SJCRH30 (cell line): ENCODE data around the gene NDUFB3. TPM values are rescaled to one million over a fixed set of nuclear protein-coding genes. Genes with fewer than 3 reads are reported as not detected.
"Not testable (repeated sequence)": the region's sequence is repeated elsewhere in the genome, so short reads cannot be mapped to it uniquely, and the experiment has no call there.

Source experiments
- DNase-seq, 2 experiments: peaks; one replicate each; pipeline ENCODE4 v3.0.0-alpha.2; 2015 to 2020
- H3K27ac ChIP-seq: fragments of 250-450 bp; sonication (Bioruptor Pico); 2 replicates; pipeline ENCODE4 v1.5.1; 2020; ENCODE audit warnings: mild to moderate bottlenecking, moderate library complexity
- H3K27me3 ChIP-seq: fragments of 250-450 bp; sonication (Bioruptor Pico); 2 replicates; pipeline ENCODE4 v1.5.1; 2020; ENCODE audit warnings: mild to moderate bottlenecking, moderate library complexity
- H3K36me3 ChIP-seq: fragments of 250-450 bp; sonication (Bioruptor Pico); 2 replicates; pipeline ENCODE4 v1.5.1; 2020; ENCODE audit warnings: mild to moderate bottlenecking, moderate library complexity
- H3K4me1 ChIP-seq: fragments of 250-450 bp; sonication (Bioruptor Pico); 2 replicates; pipeline ENCODE4 v1.5.1; 2020; ENCODE audit warnings: mild to moderate bottlenecking, moderate library complexity
- H3K4me3 ChIP-seq: fragments of 250-450 bp; sonication (Bioruptor Pico); 2 replicates; pipeline ENCODE4 v1.5.1; 2020; ENCODE audit warnings: mild to moderate bottlenecking, moderate library complexity
- H3K9me3 ChIP-seq: fragments of 250-450 bp; sonication (Bioruptor Pico); replicated peaks from 2 replicates; pipeline ENCODE4 v1.5.1; 2020; ENCODE audit warnings: mild to moderate bottlenecking, moderate library complexity
- total RNA-seq: library from RNA; depleted of rRNA; stranded (reverse); fragments of >200 nt; shearing (Covaris generic); gene quantifications from 2 replicates; pipeline ENCODE4 v1.2.3, GENCODE V29; 2014

NDUFB3 gene
- total RNA-seq, 1 experiment from 2014 or later = 138 TPM

DNA sequence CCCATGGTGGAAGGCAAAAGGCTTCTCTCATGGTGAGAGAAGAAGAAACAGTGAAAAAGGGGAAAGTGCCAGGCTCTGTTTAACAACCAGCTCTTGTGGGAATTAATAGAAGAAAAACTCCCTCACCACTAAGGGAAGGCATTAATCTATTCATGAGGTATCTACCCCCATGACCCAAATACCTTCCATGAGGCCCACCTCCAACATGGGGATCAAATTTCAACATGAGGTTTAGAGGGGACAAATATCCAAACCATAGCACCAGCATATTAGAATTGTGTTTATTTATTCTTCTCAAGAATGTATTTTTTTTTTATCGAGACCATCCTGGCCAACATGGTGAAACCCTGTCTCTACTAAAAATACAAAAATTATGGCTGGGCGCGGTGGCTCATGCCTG, 39.3 kb downstream of the NDUFB3 start:
- DNase-seq = peak in 1 of 2 experiments; percentile 66
- no peak overlapping the region for H3K27ac ChIP-seq
- H3K4me1 ChIP-seq = peaks cover 15% of the 10 kb centered on the region
- no peaks in the 10 kb centered on the region for H3K36me3 ChIP-seq
- no peak overlapping the region for H3K4me3 ChIP-seq
- H3K9me3 ChIP-seq = no peaks in the 10 kb centered on the region
- H3K27me3 ChIP-seq = no peaks in the 10 kb centered on the region

DNA sequence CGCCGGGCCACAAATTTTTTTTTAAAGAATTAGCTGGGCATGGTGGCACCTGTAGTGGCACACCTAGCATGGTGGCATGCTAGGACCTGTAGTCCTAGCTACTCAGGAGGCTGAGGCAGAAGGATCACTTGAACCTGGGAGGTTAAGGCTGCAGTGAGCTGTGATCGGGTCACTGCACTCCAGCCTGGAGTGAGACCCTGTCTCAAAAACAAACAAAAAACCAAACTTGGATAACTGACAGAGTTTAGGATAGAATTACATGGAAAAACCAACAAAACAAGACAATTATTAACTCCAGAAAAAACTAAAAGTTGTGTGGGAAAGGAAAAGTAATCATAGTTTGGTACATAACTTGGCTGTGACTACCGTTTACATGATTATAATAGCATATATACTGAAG, 42.5 kb downstream of the NDUFB3 start:
- Histone ChIP-seq H3K9me3 (no peaks in the 10 kb centered on the region), H3K4me1 (peaks cover 17% of the 10 kb centered on the region), H3K4me3 (no peak overlapping the region), H3K36me3 (no peaks in the 10 kb centered on the region), H3K27me3 (no peaks in the 10 kb centered on the region), H3K27ac (peak overlapping the region; percentile 28; the same call in 1 of the 2 replicates)
- no peak for DNase-seq

DNA sequence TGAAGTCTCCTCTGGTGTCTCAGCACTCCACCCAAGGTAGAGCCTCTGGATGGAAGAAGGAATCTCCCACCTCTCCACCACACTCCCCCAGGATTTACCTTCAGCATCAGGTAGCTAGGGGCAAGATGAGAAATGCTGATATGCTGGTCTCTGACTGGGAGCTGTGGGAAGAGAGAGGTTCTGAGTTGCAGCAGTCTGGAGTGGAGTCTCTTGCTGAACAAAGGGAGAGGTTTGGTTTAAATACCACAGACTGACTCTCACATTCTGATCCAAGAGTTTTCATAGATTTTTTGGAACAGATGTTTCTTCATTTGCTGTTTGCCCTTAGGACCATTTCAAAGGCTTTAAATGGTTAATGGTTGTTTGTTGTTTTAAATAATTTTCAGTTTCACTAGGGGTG, 43.0 kb downstream of the NDUFB3 start:
- peaks cover 17% of the 10 kb centered on the region for H3K4me1 ChIP-seq
- DNase-seq = peak in 1 of 2 experiments; percentile 62
- H3K27me3 ChIP-seq = no peaks in the 10 kb centered on the region
- no peaks in the 10 kb centered on the region for H3K9me3 ChIP-seq
- H3K36me3 ChIP-seq = no peaks in the 10 kb centered on the region
- H3K27ac ChIP-seq = peak overlapping the region; percentile 28; the same call in 1 of the 2 replicates
- no peak overlapping the region for H3K4me3 ChIP-seq

DNA sequence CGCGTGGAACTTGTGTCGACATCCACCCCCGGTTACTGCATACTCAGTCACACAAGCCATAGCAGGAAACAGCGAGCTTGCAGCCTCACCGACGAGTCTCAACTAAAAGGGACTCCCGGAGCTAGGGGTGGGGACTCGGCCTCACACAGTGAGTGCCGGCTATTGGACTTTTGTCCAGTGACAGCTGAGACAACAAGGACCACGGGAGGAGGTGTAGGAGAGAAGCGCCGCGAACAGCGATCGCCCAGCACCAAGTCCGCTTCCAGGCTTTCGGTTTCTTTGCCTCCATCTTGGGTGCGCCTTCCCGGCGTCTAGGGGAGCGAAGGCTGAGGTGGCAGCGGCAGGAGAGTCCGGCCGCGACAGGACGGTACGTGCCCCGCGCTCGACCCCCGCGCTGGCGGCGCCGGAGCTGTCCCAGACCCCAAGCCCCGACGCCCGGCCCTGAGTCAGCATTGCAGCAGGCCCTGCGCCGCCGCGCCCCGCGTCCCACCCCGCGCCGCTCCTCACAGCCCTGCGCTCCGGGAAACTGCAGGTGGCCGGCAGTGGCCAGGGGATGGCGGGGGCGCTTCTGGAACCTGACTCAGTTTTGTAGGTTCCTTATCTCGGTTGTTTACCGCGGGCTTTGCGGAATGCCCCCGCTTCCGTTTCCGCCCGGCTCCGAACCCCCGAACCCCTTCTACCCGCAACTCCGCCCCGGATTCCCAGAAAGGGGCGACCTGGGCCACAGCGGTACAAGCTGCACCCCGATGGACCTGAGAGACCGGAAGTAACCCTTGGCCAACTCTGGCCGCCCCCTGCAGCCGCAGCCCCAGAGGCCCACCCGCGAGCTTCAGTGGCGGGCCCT, 44.5 kb downstream of the NDUFB3 start, which contains the start of gene CFLAR:
TSS of gene CFLAR (plus strand) at position 50 of the 844 bp plus-strand sequence. CDS start 13,702 bp downstream, outside the sequence.
- H3K4me3 ChIP-seq = peak within 1 kb of the TSS; percentile 64
- H3K27me3 ChIP-seq = no peaks in the 10 kb centered on the region
- H3K27ac ChIP-seq = peak within 1 kb of the TSS; percentile 88
- H3K9me3 ChIP-seq = no peaks in the 10 kb centered on the region
- H3K4me1 ChIP-seq = peaks cover 11% of the 10 kb centered on the region
- peak; percentile 50 to 61 for DNase-seq
- H3K36me3 ChIP-seq = no peaks in the 10 kb centered on the region

DNA sequence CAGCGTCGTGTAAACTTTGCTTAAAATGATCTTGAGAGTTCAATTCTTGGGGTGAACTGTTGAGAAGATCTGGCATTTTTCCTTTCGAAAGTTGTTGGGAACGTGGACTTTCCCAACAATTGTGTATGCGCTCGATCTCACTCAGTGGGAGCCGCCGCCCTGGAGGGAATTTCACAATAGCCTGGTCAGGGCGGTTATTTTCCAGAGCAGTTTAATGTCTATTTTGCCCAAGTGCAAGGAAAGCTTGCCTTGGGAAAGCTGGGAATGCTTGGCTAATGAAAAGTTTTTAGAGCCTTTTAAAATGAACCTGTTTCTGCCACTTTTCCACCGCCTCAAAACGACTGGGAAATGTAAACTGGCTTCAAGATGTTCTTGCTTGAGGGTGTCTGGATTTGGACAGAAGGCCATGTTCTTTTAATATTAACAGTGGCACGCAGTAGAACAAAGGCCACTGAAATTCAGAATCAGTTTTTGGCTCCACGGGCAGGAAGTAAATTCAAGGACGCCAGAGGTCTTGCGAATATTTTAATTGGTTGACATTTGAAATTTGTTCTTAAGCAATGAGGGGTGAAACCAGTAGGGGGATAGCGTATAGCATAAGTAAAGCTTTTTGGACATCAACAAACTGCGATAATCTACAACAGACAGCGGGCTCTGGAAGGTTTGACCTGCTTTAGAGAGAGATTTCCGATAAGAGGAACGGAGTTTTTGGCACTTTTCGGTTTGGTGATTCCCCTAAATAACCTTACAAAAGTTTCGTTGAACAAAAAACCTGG, 45.3 kb downstream of the NDUFB3 start:
- Histone ChIP-seq H3K27me3 (no peaks in the 10 kb centered on the region), H3K4me1 (peaks cover 11% of the 10 kb centered on the region), H3K9me3 (no peaks in the 10 kb centered on the region), H3K4me3 (peak overlapping the region; percentile 64), H3K27ac (peak overlapping the region; percentile 88), H3K36me3 (no peaks in the 10 kb centered on the region)
- peak in 1 of 2 experiments; percentile 24 for DNase-seq

DNA sequence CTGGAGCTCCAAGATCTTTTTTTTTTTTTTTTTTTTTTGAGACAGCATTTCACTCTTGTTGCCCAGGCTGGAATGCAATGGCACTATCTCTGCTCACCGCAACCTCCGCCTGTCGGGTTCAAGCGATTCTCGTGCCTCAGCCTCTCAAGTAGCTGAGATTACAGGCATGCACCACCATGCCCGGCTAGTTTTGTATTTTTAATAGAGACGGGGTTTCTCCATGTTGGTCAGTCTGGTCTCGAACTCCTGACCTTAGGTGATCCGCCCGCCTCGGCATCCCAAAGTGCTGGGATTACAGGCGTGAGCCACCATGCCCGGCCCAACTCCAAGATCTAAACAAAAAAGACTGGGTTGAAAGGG, 45.9 kb downstream of the NDUFB3 start:
- Histone ChIP-seq H3K4me3 (peak overlapping the region; percentile 64), H3K27ac (peak overlapping the region; percentile 88), H3K4me1 (peaks cover 11% of the 10 kb centered on the region)
- not testable (repeated sequence) for H3K36me3 ChIP-seq, H3K9me3 ChIP-seq, H3K27me3 ChIP-seq, DNase-seq

GRCh38 chr2:201118121-201118960, 46.5 kb downstream of the NDUFB3 start:
- H3K9me3 ChIP-seq = no peaks in the 10 kb centered on the region
- DNase-seq = peak; percentile 99
- H3K4me1 ChIP-seq = peaks cover 15% of the 10 kb centered on the region
- no peaks in the 10 kb centered on the region for H3K36me3 ChIP-seq
- peak overlapping the region; percentile 64 for H3K4me3 ChIP-seq
- peak overlapping the region; percentile 88 for H3K27ac ChIP-seq
- no peaks in the 10 kb centered on the region for H3K27me3 ChIP-seq

DNA sequence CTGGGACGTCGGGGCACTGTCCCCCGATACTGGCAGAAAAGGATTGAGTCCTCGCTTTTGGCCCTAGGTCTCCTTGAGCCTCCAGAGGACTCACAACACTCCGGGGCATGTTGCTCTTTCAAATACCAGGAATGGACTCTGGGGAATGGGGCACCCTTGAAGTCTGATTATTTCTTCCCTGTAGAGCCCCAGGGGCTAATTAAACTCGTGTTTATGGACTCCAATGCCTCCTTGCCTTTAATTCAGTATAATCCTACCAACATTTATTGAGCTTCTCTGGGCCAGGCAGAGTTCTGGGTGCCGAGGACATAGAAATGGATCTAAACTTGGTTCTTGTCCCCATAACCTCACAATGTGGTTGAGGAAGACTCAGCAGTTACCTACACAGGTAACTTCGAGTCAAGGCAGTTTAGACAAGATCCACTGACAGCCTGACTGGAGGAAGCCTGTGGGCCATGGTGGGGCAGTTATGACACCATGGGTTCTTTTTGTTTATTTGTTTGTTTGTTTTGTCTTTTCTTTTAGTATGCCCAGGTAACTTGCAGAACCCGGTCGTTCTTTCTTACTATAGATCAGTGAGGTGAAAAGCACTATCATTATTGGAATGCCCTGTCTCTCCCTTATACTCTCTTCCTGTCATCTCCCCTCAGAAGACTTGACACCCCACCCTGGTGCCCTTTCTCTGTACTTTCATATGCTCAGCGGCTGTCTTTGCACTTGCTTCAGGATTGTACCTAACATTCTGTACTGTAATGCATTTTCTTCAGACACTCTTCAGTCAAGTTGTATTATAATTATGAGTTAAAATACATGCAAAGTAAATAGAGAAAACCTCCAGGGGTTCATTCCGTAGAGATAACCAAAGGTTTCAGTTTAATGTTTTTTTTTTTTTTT, 47.4 kb downstream of the NDUFB3 start:
- H3K9me3 ChIP-seq = no peaks in the 10 kb centered on the region
- no peaks in the 10 kb centered on the region for H3K36me3 ChIP-seq
- no peaks in the 10 kb centered on the region for H3K27me3 ChIP-seq
- no peak for DNase-seq
- peak overlapping the region; percentile 64 for H3K4me3 ChIP-seq
- peaks cover 20% of the 10 kb centered on the region for H3K4me1 ChIP-seq
- H3K27ac ChIP-seq = peak overlapping the region; percentile 88

- no peaks in the 10 kb centered on the region for H3K36me3 ChIP-seq
- H3K4me1 ChIP-seq = peaks cover 22% of the 10 kb centered on the region
- no peaks in the 10 kb centered on the region for H3K9me3 ChIP-seq
- H3K4me3 ChIP-seq = no peak overlapping the region
- H3K27ac ChIP-seq = no peak overlapping the region
- DNase-seq = no peak
- H3K27me3 ChIP-seq = no peaks in the 10 kb centered on the region
Observed at GRCh38 chr2:201122276-201122675, 50.5 kb downstream of the NDUFB3 start.

DNA sequence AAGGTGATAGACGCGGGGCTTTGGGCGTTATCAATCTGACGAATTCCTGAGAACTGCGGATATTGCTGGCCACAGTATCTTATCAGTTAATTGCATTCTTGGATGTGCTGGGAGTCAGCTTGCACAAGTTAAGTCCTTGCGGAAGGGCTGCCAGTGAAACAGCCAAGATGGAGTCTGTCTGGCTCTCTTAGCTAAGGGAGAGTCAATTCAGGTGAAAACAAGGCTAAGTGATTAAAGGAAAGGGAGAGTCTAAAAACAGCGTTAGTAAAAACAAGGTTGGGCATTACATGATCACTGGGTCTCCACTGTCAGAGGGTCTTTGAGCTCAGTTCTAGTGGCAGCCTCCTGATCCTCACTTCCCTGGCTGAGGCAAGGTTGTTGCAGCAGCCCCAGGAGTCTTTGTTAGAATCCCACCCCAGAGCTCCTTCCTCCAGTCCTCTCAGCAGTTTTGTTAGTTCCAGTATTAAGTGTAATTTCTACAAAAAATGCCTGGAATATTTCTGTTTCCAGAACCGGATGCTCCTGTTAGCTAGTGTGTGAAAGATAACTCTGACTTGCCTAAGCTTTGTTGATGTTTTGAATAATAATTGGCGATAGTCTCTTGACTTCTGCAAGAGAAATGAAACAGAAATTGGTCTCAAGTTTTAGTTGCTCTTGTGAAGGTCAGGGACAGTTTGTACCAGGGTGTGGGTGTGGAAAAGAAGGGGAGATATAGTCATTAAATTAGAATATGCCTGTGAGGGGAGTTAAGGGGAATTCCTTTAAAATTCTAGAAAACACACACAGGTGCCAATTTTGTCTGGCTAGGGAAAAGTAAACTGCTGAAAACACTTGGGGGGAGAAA, 54.7 kb downstream of the NDUFB3 start:
- H3K9me3 ChIP-seq = no peaks in the 10 kb centered on the region
- H3K27me3 ChIP-seq = no peaks in the 10 kb centered on the region
- no peaks in the 10 kb centered on the region for H3K36me3 ChIP-seq
- no peak for DNase-seq
- no peak overlapping the region for H3K27ac ChIP-seq
- no peak overlapping the region for H3K4me3 ChIP-seq
- H3K4me1 ChIP-seq = peaks cover 46% of the 10 kb centered on the region

- Histone ChIP-seq H3K27me3 (no peaks in the 10 kb centered on the region), H3K4me1 (peaks cover 46% of the 10 kb centered on the region), H3K36me3 (no peaks in the 10 kb centered on the region), H3K4me3 (no peak overlapping the region), H3K27ac (no peak overlapping the region), H3K9me3 (no peaks in the 10 kb centered on the region)
- DNase-seq = no peak
Observed at GRCh38 chr2:201127152-201127511, 55.3 kb downstream of the NDUFB3 start.

DNA sequence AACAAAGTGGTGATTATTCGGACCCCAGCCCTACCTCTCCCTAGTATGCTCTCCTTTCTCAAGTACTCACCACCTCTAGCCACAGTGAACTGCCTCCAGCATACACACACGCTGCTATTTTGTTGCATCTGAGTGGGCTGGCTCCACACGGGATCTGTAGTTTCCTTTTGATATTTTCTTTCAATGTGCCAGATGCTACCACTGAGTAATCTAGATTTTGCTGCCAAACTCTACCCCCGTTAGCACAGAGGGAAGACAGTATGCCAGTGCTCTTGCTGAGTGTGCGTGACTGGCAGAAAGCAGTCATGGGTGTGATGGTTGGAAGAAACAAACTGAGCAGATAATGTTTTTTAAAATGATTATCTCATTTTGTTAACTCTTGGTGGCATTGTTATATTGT, 55.8 kb downstream of the NDUFB3 start:
- H3K4me3 ChIP-seq = no peak overlapping the region
- no peaks in the 10 kb centered on the region for H3K36me3 ChIP-seq
- DNase-seq = no peak
- no peaks in the 10 kb centered on the region for H3K9me3 ChIP-seq
- peaks cover 46% of the 10 kb centered on the region for H3K4me1 ChIP-seq
- no peak overlapping the region for H3K27ac ChIP-seq
- H3K27me3 ChIP-seq = no peaks in the 10 kb centered on the region

DNA sequence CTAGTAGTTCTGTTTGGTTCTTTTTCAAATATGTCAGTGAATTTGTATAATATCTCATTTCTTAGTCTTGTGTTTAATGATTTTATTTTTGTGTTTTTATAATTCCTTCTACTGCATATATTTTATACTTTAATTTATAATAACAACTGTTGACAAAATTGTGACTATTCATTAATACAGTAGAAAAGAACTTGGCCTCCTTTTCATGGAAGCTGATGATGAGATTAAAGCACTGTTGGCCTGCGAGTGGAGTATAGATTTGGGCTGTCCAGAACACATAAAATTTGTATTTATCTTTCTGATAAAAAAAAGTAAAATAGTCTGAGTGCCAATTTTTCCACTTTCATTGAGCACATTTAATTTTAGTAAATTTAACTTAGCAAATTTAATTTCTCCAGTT, 56.2 kb downstream of the NDUFB3 start:
- no peak overlapping the region; the same call in 1 of the 2 replicates for H3K27ac ChIP-seq

More for the DNA sequence above, 56.2 kb downstream of the NDUFB3 start:
- H3K4me3 ChIP-seq = no peak overlapping the region
- H3K36me3 ChIP-seq = no peaks in the 10 kb centered on the region
- no peak for DNase-seq
- no peaks in the 10 kb centered on the region for H3K9me3 ChIP-seq
- no peaks in the 10 kb centered on the region for H3K27me3 ChIP-seq
- peaks cover 45% of the 10 kb centered on the region for H3K4me1 ChIP-seq
